ENCODE results near the gene IQGAP2.

DNA sequence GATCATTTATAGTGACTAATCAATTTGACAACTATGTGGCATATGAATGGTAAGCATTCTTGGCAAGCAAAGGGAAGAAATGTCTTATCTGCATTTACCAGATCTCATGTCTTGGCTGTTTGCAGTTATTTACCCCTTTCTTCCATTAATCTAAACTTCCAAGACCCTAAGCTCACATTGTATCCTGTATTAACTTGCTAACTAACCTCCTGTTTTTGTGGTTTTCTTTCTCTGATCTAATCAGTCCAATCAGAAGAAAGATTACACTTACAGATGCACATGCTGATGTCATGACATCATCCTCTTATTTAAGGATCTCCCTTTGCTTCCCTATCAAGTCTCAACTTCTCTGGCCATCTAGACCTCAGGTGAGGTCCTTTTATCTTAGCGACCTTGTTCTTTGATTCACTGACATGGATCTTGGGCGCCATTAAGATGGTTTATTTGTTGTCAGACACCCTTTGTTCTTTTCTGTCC, 124.6 kb downstream of the IQGAP2 start:
- TF ChIP-seq, protein P1, sequence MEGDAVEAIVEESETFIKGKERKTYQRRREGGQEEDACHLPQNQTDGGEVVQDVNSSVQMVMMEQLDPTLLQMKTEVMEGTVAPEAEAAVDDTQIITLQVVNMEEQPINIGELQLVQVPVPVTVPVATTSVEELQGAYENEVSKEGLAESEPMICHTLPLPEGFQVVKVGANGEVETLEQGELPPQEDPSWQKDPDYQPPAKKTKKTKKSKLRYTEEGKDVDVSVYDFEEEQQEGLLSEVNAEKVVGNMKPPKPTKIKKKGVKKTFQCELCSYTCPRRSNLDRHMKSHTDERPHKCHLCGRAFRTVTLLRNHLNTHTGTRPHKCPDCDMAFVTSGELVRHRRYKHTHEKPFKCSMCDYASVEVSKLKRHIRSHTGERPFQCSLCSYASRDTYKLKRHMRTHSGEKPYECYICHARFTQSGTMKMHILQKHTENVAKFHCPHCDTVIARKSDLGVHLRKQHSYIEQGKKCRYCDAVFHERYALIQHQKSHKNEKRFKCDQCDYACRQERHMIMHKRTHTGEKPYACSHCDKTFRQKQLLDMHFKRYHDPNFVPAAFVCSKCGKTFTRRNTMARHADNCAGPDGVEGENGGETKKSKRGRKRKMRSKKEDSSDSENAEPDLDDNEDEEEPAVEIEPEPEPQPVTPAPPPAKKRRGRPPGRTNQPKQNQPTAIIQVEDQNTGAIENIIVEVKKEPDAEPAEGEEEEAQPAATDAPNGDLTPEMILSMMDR (conservative IDR thresholded peaks at IDR 0.05; ENCODE audit: low read length), result no peak
- TF ChIP-seq EZH2phosphoT487 (IDR thresholded peaks at IDR 0.05; ENCODE audit: borderline replicate concordance), result no peak
